Peyer's patch (tissue), 4 donors: ENCODE measurements around the gene LIPG.

Source experiments
- CTCF ChIP-seq, 6 experiments: fragments of 450-650 bp in 4 of 6; fragments of 200-600 bp in 2 of 6; sonication (generic) in 1 of 6; IDR thresholded peaks; one replicate each; pipeline ENCODE4 v1.5.1; 2017 to 2019; ENCODE audit warnings: antibody characterized with exemption in 6 of 6, mild to moderate bottlenecking in 3 of 6, moderate library complexity in 1 of 6
- POLR2A ChIP-seq, 2 donors: fragments of 450-650 bp; IDR thresholded peaks; one replicate each; pipeline ENCODE4 v1.5.1; 2017; ENCODE audit warnings: antibody characterized with exemption in 2 of 2, mild to moderate bottlenecking in 2 of 2, moderate library complexity in 2 of 2

GRCh38 chr18:49625021-49625691 is 63.3 kb downstream of the LIPG start:
- TF ChIP-seq CTCF (IDR thresholded peaks at IDR 0.05) = no peak
- no peak for TF ChIP-seq POLR2A (IDR thresholded peaks at IDR 0.05)
